HepG2 (cell line): ENCODE data around the gene RLN3. TPM values are rescaled to one million over a fixed set of nuclear protein-coding genes. Genes with fewer than 3 reads are reported as not detected.

Experiments
- ATF6 ChIP-seq: sonication (generic); formaldehyde crosslinking; conservative IDR thresholded peaks from 2 replicates; pipeline ENCODE4 v1.4.0; 2020; ENCODE audit warnings: missing genetic modification reagents
- FOXC1 ChIP-seq: sonication (generic); formaldehyde crosslinking; IDR thresholded peaks from 2 replicates; pipeline ENCODE4 v1.8.0; 2022; ENCODE audit warnings: mild to moderate bottlenecking, missing genetic modification reagents, borderline replicate concordance
- HDAC1 ChIP-seq: sonication (generic); formaldehyde crosslinking; IDR thresholded peaks from 2 replicates; pipeline ENCODE4 v1.5.1; 2020; ENCODE audit warnings: mild to moderate bottlenecking, missing genetic modification reagents
- HNRNPL ChIP-seq: fragments of 200-400 bp; formaldehyde crosslinking; IDR thresholded peaks from 2 replicates; pipeline ENCODE4 v1.6.1; 2017; ENCODE audit warnings: mild to moderate bottlenecking, low read depth, low read length
- NR2F2 ChIP-seq: IDR thresholded peaks from 2 replicates; pipeline ENCODE4 v1.6.1; 2012; ENCODE audit warnings: low read depth, inconsistent platforms, borderline replicate concordance
- POLR2A ChIP-seq, 2 experiments: IDR thresholded peaks; 2 replicates each; pipeline ENCODE4 v1.6.1; 2011; ENCODE audit warnings: low read depth in 2 of 2, low read length in 2 of 2, mild to moderate bottlenecking in 1 of 2, moderate library complexity in 1 of 2; ENCODE audit not compliant: insufficient read depth in 1 of 2
- RBM39 ChIP-seq: fragments of 200-400 bp; formaldehyde crosslinking; IDR thresholded peaks from one replicate; pipeline ENCODE4 v1.6.1; 2018; ENCODE audit warnings: antibody characterized with exemption, mild to moderate bottlenecking, low read depth, low read length; ENCODE audit not compliant: poor library complexity, severe bottlenecking
- RNF219 ChIP-seq: sonication (generic); formaldehyde crosslinking; IDR thresholded peaks from 2 replicates; pipeline ENCODE4 v1.5.0; 2020; ENCODE audit warnings: mild to moderate bottlenecking, missing genetic modification reagents
- SAFB2 ChIP-seq: sonication (generic); formaldehyde crosslinking; IDR thresholded peaks from 2 replicates; pipeline ENCODE4 v1.5.1; 2020; ENCODE audit warnings: missing genetic modification reagents, low read depth, mild to moderate bottlenecking, borderline replicate concordance
- SMC3 ChIP-seq: IDR thresholded peaks from 2 replicates; pipeline ENCODE4 v1.6.1; 2011; ENCODE audit warnings: low read length, improper control_type of control experiment
- ZBTB14 ChIP-seq: sonication (generic); formaldehyde crosslinking; IDR thresholded peaks from 2 replicates; pipeline ENCODE4 v1.4.0; 2020; ENCODE audit warnings: missing genetic modification reagents
- ZKSCAN8 ChIP-seq: IDR thresholded peaks from 2 replicates; pipeline ENCODE4 v1.6.1; 2016; ENCODE audit warnings: borderline replicate concordance, missing genetic modification reagents, missing compliant biosample characterization
- ZNF121 ChIP-seq: sonication (generic); formaldehyde crosslinking; IDR thresholded peaks from 2 replicates; pipeline ENCODE4 v1.5.0; 2020; ENCODE audit warnings: mild to moderate bottlenecking, missing genetic modification reagents
- ZNF280D ChIP-seq: sonication (generic); formaldehyde crosslinking; IDR thresholded peaks from 2 replicates; pipeline ENCODE4 v1.5.1; 2020; ENCODE audit warnings: mild to moderate bottlenecking, missing genetic modification reagents
- ZNF333 ChIP-seq: sonication (generic); formaldehyde crosslinking; IDR thresholded peaks from 2 replicates; pipeline ENCODE4 v1.4.0; 2020; ENCODE audit warnings: mild to moderate bottlenecking, missing genetic modification reagents, borderline replicate concordance
- ZNF432 ChIP-seq: sonication (generic); formaldehyde crosslinking; IDR thresholded peaks from 2 replicates; pipeline ENCODE4 v1.5.0; 2020; ENCODE audit warnings: missing genetic modification reagents, mild to moderate bottlenecking, borderline replicate concordance
- ZNF572 ChIP-seq: sonication (generic); formaldehyde crosslinking; IDR thresholded peaks from 2 replicates; pipeline ENCODE4 v1.5.1; 2020; ENCODE audit warnings: mild to moderate bottlenecking, missing genetic modification reagents
- ZNF891 ChIP-seq: sonication (generic); formaldehyde crosslinking; IDR thresholded peaks from 2 replicates; pipeline ENCODE4 v1.5.0; 2020; ENCODE audit warnings: mild to moderate bottlenecking, missing genetic modification reagents
- polyA plus RNA-seq, 8 experiments: library from polyadenylated mRNA; depleted of rRNA in 3 of 8; stranded (reverse) in 7 of 8; unstranded in 1 of 8; fragments of >200 nt; fragmentation: Illumina TruSeq in 4 of 8; extraction: Trizol in 4 of 8; gene quantifications; 2 replicates each; pipeline versions ENCODE4 v1.2.1 to v1.2.3, GENCODE V29; 2011 to 2016; ENCODE audit warnings: low read depth in 4 of 8, missing spikeins in 1 of 8, mixed read lengths in 1 of 8; ENCODE audit not compliant: insufficient read depth in 1 of 8
- total RNA-seq, 5 experiments: library from RNA; depleted of rRNA; stranded (reverse); fragments of >200 nt; fragmentation: Illumina TruSeq; extraction: Trizol; gene quantifications; 2 replicates each; pipeline ENCODE4 v1.2.3, GENCODE V29; 2016; ENCODE audit warnings: low read depth in 1 of 5

RLN3 gene
- total and polyA plus RNA-seq, 2 of the 13 experiments (the other 11 are each of a cell fraction or from before 2014, with no cell fraction given) = not detected

- TF ChIP-seq RNF219 (CRISPR knock-in tag) (no peak), SMC3 (no peak), ZNF333 (CRISPR knock-in tag) (0 out of 2 replicates have a peak, but pooled peaks have one; percentile 33), ZBTB14 (CRISPR knock-in tag) (no peak), ZNF891 (CRISPR knock-in tag) (0 out of 2 replicates have a peak, but pooled peaks have one; percentile 19), FOXC1 (CRISPR knock-in tag) (no peak), NR2F2 (peak; percentile 7; the same call in 1 of the 2 replicates), POLR2A (IDR thresholded peaks at IDR 0.05; ENCODE audit: insufficient read depth in 1 of 2, low read depth in 2 of 2, low read length in 2 of 2) (0 out of 4 replicates have a peak, but pooled peaks of 1 of the 2 experiments have one; percentile 47), SAFB2 (CRISPR knock-in tag) (no peak), ZNF121 (CRISPR knock-in tag) (peak; percentile 97), ZNF280D (CRISPR knock-in tag) (0 out of 2 replicates have a peak, but pooled peaks have one; percentile 28), ZNF432 (CRISPR knock-in tag) (no peak), ZNF572 (0 out of 2 replicates have a peak, but pooled peaks have one; percentile 35), ATF6 (CRISPR knock-in tag) (no peak), HDAC1 (0 out of 2 replicates have a peak, but pooled peaks have one; percentile 1), ZKSCAN8 (CRISPR knock-in tag) (no peak), HNRNPL (peak; percentile 69; the same call in 1 of the 2 replicates), RBM39 (peak; percentile 70)
Measured at GRCh38 chr19:14061751-14062557, 34.0 kb downstream of the RLN3 start, which contains the start of gene PALM3 (continued).
